SK-N-SH (cell line): ENCODE measurements around the gene ACIN1. TPM values are rescaled to one million over a fixed set of nuclear protein-coding genes. Genes with fewer than 3 reads are reported as not detected.
A peak's percentile ranks its signal among the peaks of the same experiment; 100 is the strongest.

ENCODE experiments used
- CTCF ChIA-PET: fragments of 300-600, 350-600 bp; formaldehyde crosslinking; extraction: SDS; loops from one replicate; lab custom pipeline; 2021; lab: Yijun Ruan, JAX
- POLR2A ChIA-PET: fragments of 350-600 bp; sonication (Branson Sonifier 250); formaldehyde crosslinking; extraction: SDS; loops from one replicate; lab custom pipeline; 2020; ENCODE audit warnings: antibody characterized with exemption, inconsistent platforms; lab: Yijun Ruan, JAX
- DNase-seq: peaks from one replicate; pipeline ENCODE4 v3.0.0; 2012
- H2AFZ ChIP-seq: fragments of 200-600 bp; sonication (generic); 2 replicates; pipeline ENCODE4 v1.8.1; 2016; ENCODE audit warnings: antibody characterized with exemption, mild to moderate bottlenecking, low read depth
- H3F3A ChIP-seq: fragments of 200-600 bp; sonication (generic); replicated peaks from 2 replicates; pipeline ENCODE3; 2016; ENCODE audit warnings: antibody characterized with exemption, mild to moderate bottlenecking; ENCODE audit not compliant: insufficient read depth
- H3K27ac ChIP-seq, 2 experiments: fragments of 200-500 bp in 1 of 2; fragments of 200-600 bp in 1 of 2; sonication (Bioruptor generic) in 1 of 2; sonication (generic), shearing (Covaris generic) in 1 of 2; 2 replicates each; pipeline versions ENCODE4 v1.5.1 to v1.6.1; 2014 to 2016; ENCODE audit warnings: low read depth in 2 of 2, inconsistent platforms in 1 of 2, low read length in 1 of 2, mild to moderate bottlenecking in 1 of 2, mixed read lengths in 1 of 2
- H3K27me3 ChIP-seq: fragments of 200-600 bp; sonication (generic), shearing (Covaris generic); 2 replicates; pipeline ENCODE4 v1.6.1; 2016; ENCODE audit warnings: mixed run types; ENCODE audit not compliant: insufficient read depth
- H3K36me3 ChIP-seq, 2 experiments: fragments of 200-500 bp in 1 of 2; fragments of 200-600 bp in 1 of 2; sonication (Bioruptor generic) in 1 of 2; sonication (generic) in 1 of 2; replicated peaks in 1 of 2; 2 replicates each; pipeline versions ENCODE3 to v1.5.1; 2014 to 2016; ENCODE audit warnings: low read length in 1 of 2, mild to moderate bottlenecking in 1 of 2; ENCODE audit not compliant: insufficient read depth in 2 of 2, control insufficient read depth in 1 of 2
- H3K4me1 ChIP-seq, 2 experiments: fragments of 200-500 bp in 1 of 2; fragments of 200-600 bp in 1 of 2; sonication (Bioruptor generic) in 1 of 2; sonication (generic), shearing (Covaris generic) in 1 of 2; 2 replicates each; pipeline versions ENCODE4 v1.5.1 to v1.6.1; 2014 to 2016; ENCODE audit warnings: low read depth in 1 of 2, low read length in 1 of 2, mixed run types in 1 of 2; ENCODE audit not compliant: insufficient read depth in 2 of 2, control insufficient read depth in 1 of 2
- H3K4me2 ChIP-seq: fragments of 200-600 bp; sonication (generic), shearing (Covaris generic); 2 replicates; pipeline ENCODE4 v1.6.1; 2017; ENCODE audit warnings: mixed run types
- H3K4me3 ChIP-seq, 2 experiments: fragments of 200-500 bp in 1 of 2; fragments of 200-600 bp in 1 of 2; sonication (Bioruptor generic) in 1 of 2; sonication (generic), shearing (Covaris generic) in 1 of 2; 2 replicates each; pipeline versions ENCODE4 v1.5.1 to v1.8.1; 2014 to 2016; ENCODE audit warnings: low read depth in 2 of 2, inconsistent platforms in 1 of 2, low read length in 1 of 2, mild to moderate bottlenecking in 1 of 2, mixed read lengths in 1 of 2, moderate library complexity in 1 of 2
- H3K79me2 ChIP-seq: fragments of 200-600 bp; sonication (generic); 2 replicates; pipeline ENCODE4 v1.8.1; 2017; ENCODE audit warnings: mild to moderate bottlenecking; ENCODE audit not compliant: insufficient read depth
- H3K9ac ChIP-seq: fragments of 200-600 bp; sonication (generic); 2 replicates; pipeline ENCODE4 v1.6.1; 2017; ENCODE audit warnings: mixed run types
- H3K9me2 ChIP-seq: fragments of 200-600 bp; sonication (generic); 2 replicates; pipeline ENCODE4 v1.6.1; 2017; ENCODE audit warnings: mixed run types
- H3K9me3 ChIP-seq: fragments of 200-600 bp; sonication (generic); 2 replicates; pipeline ENCODE4 v1.6.1; 2017; ENCODE audit warnings: mixed run types, mild to moderate bottlenecking, moderate library complexity
- H4K20me1 ChIP-seq: fragments of 200-600 bp; sonication (generic); 2 replicates; pipeline ENCODE4 v1.6.1; 2017; ENCODE audit warnings: mild to moderate bottlenecking, mixed run types; ENCODE audit not compliant: insufficient read depth
- CTCF ChIP-seq: fragments of 200-600 bp; sonication (generic); IDR thresholded peaks from 2 replicates; pipeline ENCODE4 v1.6.1; 2017; ENCODE audit warnings: antibody characterized with exemption, mild to moderate bottlenecking, moderate library complexity
- EZH2phosphoT487 ChIP-seq: fragments of 200-600 bp; sonication (generic); IDR thresholded peaks from 2 replicates; pipeline ENCODE4 v1.6.1; 2017; ENCODE audit warnings: low read depth, mixed run types, mild to moderate bottlenecking, antibody characterized with exemption, moderate library complexity, borderline replicate concordance
- FOSL2 ChIP-seq: IDR thresholded peaks from 2 replicates; pipeline ENCODE4 v1.4.0; 2012; ENCODE audit warnings: low read depth, mild to moderate bottlenecking, moderate library complexity, borderline replicate concordance
- GATA2 ChIP-seq: sonication (generic); formaldehyde crosslinking; IDR thresholded peaks from 2 replicates; pipeline ENCODE4 v1.5.0; 2020; ENCODE audit warnings: mild to moderate bottlenecking, missing genetic modification reagents
- IRF3 ChIP-seq: fragments of 150-350 bp; IDR thresholded peaks from 2 replicates; pipeline ENCODE4 v1.6.1; 2016; ENCODE audit warnings: mild to moderate bottlenecking, low read depth, low read length
- MEF2A ChIP-seq: IDR thresholded peaks from 2 replicates; pipeline ENCODE4 v1.4.0; 2012; ENCODE audit warnings: low read depth, borderline replicate concordance
- NFIC ChIP-seq: IDR thresholded peaks from 2 replicates; pipeline ENCODE4 v1.4.0; 2012; ENCODE audit warnings: borderline replicate concordance
- POLR2AphosphoS5 ChIP-seq: IDR thresholded peaks from 2 replicates; pipeline ENCODE4 v1.6.1; 2012; ENCODE audit warnings: low read depth, low read length
- RAD21 ChIP-seq: IDR thresholded peaks from 2 replicates; pipeline ENCODE4 v1.6.1; 2012; ENCODE audit warnings: mild to moderate bottlenecking, low read length
- RXRA ChIP-seq: IDR thresholded peaks from 2 replicates; pipeline ENCODE4 v1.4.0; 2012; ENCODE audit warnings: low read depth, mild to moderate bottlenecking, borderline replicate concordance
- SMC3 ChIP-seq: IDR thresholded peaks from 2 replicates; pipeline ENCODE4 v1.6.1; 2012; ENCODE audit warnings: low read depth, low read length, improper control_type of control experiment
- TAF1 ChIP-seq: IDR thresholded peaks from 2 replicates; pipeline ENCODE4 v1.6.1; 2012; ENCODE audit warnings: low read depth, mild to moderate bottlenecking, low read length, moderate library complexity, borderline replicate concordance
- USF2 ChIP-seq: fragments of 150-350 bp; IDR thresholded peaks from 2 replicates; pipeline ENCODE4 v1.6.1; 2017; ENCODE audit warnings: antibody characterized with exemption, low read length, low read depth, borderline replicate concordance
- WGBS: methylation state at CpG from one replicate; pipeline ENCODE4 v1.1.6; 2017; ENCODE audit warnings: low lambda C conversion rate; 5-methylcytosine and 5-hydroxymethylcytosine counted together
- polyA plus RNA-seq, 3 experiments: library from polyadenylated mRNA; depleted of rRNA; stranded (reverse); fragments of >200 nt; gene quantifications; 2 replicates each; pipeline ENCODE4 v1.2.3, GENCODE V29; 2012
- TF ChIP-seq, protein P1 (sequence below): IDR thresholded peaks from 2 replicates; pipeline ENCODE4 v1.4.0; 2012; ENCODE audit warnings: low read depth
- TF ChIP-seq, protein P2 (sequence below): IDR thresholded peaks from 2 replicates; pipeline ENCODE4; 2012

Gene ACIN1
- polyA plus RNA-seq, 1 of the 3 experiments (the other 2 are of a cell fraction) = 159 TPM

GRCh38 chr14:23141706-23142444, 46.9 kb upstream of the ACIN1 start:
- Histone ChIP-seq H3K27me3 (no peaks in the 10 kb centered on the region; the same call in 1 of the 2 replicates), H3K4me2 (no peak overlapping the region), H2AFZ (no peak overlapping the region), H3K9ac (no peak overlapping the region), H3K79me2 (no peaks in the 10 kb centered on the region), H3K9me2 (no peaks in the 10 kb centered on the region), H3F3A (no peaks in the 10 kb centered on the region), H3K4me3 (no peak overlapping the region), H3K36me3 (no peaks in the 10 kb centered on the region), H3K27ac (no peak overlapping the region)
- ChIA-PET CTCF (interaction anchor here (1.4 to 3.2 kb wide), 2 partner anchors 21 to 45 kb away, joined by 11 to 28 read pairs; no protein-coding TSS in a partner anchor), POLR2A (no interaction called here)
- 30% methylated on average over 7 of the region's 7 CpGs for WGBS
- TF ChIP-seq POLR2AphosphoS5 (no peak), CTCF (no peak), USF2 (no peak), FOSL2 (no peak), SMC3 (no peak), TAF1 (no peak), RXRA (no peak), RAD21 (no peak), GATA2 (no peak), EZH2phosphoT487 (no peak), NFIC (no peak), IRF3 (no peak), MEF2A (no peak)
- TF ChIP-seq, protein P1, sequence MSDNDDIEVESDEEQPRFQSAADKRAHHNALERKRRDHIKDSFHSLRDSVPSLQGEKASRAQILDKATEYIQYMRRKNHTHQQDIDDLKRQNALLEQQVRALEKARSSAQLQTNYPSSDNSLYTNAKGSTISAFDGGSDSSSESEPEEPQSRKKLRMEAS = no peak
- TF ChIP-seq, protein P2, sequence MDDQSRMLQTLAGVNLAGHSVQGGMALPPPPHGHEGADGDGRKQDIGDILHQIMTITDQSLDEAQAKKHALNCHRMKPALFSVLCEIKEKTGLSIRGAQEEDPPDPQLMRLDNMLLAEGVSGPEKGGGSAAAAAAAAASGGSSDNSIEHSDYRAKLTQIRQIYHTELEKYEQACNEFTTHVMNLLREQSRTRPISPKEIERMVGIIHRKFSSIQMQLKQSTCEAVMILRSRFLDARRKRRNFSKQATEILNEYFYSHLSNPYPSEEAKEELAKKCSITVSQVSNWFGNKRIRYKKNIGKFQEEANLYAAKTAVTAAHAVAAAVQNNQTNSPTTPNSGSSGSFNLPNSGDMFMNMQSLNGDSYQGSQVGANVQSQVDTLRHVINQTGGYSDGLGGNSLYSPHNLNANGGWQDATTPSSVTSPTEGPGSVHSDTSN = no peak
- TF ChIP-seq, all 33 proteins: peak for 0
- peak; percentile 39 for DNase-seq
- H4K20me1 ChIP-seq = no peaks in the 10 kb centered on the region
- no peaks in the 10 kb centered on the region; a peak in 1 of 4 replicates for H3K4me1 ChIP-seq
- no peaks in the 10 kb centered on the region for H3K9me3 ChIP-seq
